ENCODE data around the gene ERAS. TPM values are rescaled to one million over a fixed set of nuclear protein-coding genes. Genes with fewer than 3 reads are reported as not detected.

ERAS gene
- total RNA-seq, 1 experiment from 2014 or later = not detected

DNA sequence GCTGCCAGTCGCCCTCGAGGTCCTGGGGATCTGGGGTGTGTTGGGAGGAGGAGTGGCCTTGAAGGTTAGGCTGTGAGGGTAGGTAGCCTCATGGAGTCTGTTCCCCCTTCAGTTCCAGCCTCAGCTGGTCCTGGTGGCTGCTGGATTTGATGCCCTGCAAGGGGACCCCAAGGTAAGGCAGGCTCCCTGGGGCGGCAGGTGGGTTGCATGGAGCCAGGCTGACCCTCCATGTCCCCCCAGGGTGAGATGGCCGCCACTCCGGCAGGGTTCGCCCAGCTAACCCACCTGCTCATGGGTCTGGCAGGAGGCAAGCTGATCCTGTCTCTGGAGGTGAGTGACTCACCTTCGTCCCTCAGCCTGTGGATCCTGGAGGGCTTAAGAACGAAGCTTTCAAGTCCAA is 11.6 kb upstream of the ERAS start:
- ATAC-seq (no peak), DNase-seq (ENCODE audit: low read depth, low spot score) (no peak)
- no TSS peak for BruUV-seq (replicated peaks)
- no peaks in the 10 kb centered on the region for H3K79me2 ChIP-seq (ENCODE audit: insufficient read depth, low read length)
- no peak overlapping the region for H3K4me2 ChIP-seq (ENCODE audit: low read length)
- no peaks in the 10 kb centered on the region for H3K27me3 ChIP-seq (ENCODE audit: insufficient read depth, low read length)
- H4K20me1 ChIP-seq (ENCODE audit: insufficient read depth) = no peaks in the 10 kb centered on the region
- CTCF ChIA-PET = no interaction called here
- no peak overlapping the region for H3K27ac ChIP-seq (ENCODE audit: low read depth, low read length)
- TF ChIP-seq, protein P1, sequence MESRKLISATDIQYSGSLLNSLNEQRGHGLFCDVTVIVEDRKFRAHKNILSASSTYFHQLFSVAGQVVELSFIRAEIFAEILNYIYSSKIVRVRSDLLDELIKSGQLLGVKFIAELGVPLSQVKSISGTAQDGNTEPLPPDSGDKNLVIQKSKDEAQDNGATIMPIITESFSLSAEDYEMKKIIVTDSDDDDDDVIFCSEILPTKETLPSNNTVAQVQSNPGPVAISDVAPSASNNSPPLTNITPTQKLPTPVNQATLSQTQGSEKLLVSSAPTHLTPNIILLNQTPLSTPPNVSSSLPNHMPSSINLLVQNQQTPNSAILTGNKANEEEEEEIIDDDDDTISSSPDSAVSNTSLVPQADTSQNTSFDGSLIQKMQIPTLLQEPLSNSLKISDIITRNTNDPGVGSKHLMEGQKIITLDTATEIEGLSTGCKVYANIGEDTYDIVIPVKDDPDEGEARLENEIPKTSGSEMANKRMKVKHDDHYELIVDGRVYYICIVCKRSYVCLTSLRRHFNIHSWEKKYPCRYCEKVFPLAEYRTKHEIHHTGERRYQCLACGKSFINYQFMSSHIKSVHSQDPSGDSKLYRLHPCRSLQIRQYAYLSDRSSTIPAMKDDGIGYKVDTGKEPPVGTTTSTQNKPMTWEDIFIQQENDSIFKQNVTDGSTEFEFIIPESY (IDR thresholded peaks at IDR 0.05; ENCODE audit: extremely low read depth, insufficient replicate concordance, low read length) = no peak
- TF ChIP-seq RAD21 (IDR thresholded peaks at IDR 0.05; ENCODE audit: low read depth) (no peak), JUND (IDR thresholded peaks at IDR 0.05) (no peak), SRF (IDR thresholded peaks at IDR 0.05; ENCODE audit: low read depth) (no peak), CEBPB (IDR thresholded peaks at IDR 0.05; ENCODE audit: low read depth) (no peak), FOSL1 (IDR thresholded peaks at IDR 0.05; ENCODE audit: low read depth) (no peak)
- TF ChIP-seq, protein P2, sequence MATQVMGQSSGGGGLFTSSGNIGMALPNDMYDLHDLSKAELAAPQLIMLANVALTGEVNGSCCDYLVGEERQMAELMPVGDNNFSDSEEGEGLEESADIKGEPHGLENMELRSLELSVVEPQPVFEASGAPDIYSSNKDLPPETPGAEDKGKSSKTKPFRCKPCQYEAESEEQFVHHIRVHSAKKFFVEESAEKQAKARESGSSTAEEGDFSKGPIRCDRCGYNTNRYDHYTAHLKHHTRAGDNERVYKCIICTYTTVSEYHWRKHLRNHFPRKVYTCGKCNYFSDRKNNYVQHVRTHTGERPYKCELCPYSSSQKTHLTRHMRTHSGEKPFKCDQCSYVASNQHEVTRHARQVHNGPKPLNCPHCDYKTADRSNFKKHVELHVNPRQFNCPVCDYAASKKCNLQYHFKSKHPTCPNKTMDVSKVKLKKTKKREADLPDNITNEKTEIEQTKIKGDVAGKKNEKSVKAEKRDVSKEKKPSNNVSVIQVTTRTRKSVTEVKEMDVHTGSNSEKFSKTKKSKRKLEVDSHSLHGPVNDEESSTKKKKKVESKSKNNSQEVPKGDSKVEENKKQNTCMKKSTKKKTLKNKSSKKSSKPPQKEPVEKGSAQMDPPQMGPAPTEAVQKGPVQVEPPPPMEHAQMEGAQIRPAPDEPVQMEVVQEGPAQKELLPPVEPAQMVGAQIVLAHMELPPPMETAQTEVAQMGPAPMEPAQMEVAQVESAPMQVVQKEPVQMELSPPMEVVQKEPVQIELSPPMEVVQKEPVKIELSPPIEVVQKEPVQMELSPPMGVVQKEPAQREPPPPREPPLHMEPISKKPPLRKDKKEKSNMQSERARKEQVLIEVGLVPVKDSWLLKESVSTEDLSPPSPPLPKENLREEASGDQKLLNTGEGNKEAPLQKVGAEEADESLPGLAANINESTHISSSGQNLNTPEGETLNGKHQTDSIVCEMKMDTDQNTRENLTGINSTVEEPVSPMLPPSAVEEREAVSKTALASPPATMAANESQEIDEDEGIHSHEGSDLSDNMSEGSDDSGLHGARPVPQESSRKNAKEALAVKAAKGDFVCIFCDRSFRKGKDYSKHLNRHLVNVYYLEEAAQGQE (IDR thresholded peaks at IDR 0.05; ENCODE audit: low read depth) = no peak
- H3K9me2 ChIP-seq (ENCODE audit: insufficient read depth) = no peaks in the 10 kb centered on the region
- H3K9me3 ChIP-seq (ENCODE audit: control insufficient read depth in 1 of 2, insufficient read depth in 1 of 2, low read depth in 1 of 2, low read length in 2 of 2) = no peaks in the 10 kb centered on the region
- H2AFZ ChIP-seq (ENCODE audit: low read depth, low read length, poor library complexity, severe bottlenecking) = no peak overlapping the region
- no peaks in the 10 kb centered on the region for H3K36me3 ChIP-seq (ENCODE audit: control insufficient read depth in 1 of 2, insufficient read depth in 2 of 2, low read length in 2 of 2)
- POLR2A ChIA-PET = no interaction called here
- intact Hi-C loops (cut with micrococcal nuclease) = no loop called here
- no peaks in the 10 kb centered on the region for H3K4me1 ChIP-seq (ENCODE audit: control insufficient read depth in 1 of 2, insufficient read depth in 2 of 2, low read length in 2 of 2)
- H3K9ac ChIP-seq (ENCODE audit: low read length) = no peak overlapping the region
- no peak overlapping the region for H3K4me3 ChIP-seq (replicated peaks in 1 of 2; ENCODE audit: low read depth in 1 of 2, low read length in 2 of 2)
- RAD21 ChIA-PET (ENCODE audit: low non-redundant PET in 1 of 2, low total read pairs in 2 of 2, uncharacterized antibody in 2 of 2, unreplicated experiment in 2 of 2) = no interaction called here

Data from HCT116 (cell line).